OCI-LY1 (cell line): ENCODE data around the gene SH3RF3.

Experiments
- H2AFZ ChIP-seq: fragments of 200-600 bp; sonication (generic), shearing (Covaris generic); 2 replicates; pipeline ENCODE4 v1.6.0; 2014; ENCODE audit warnings: antibody characterized with exemption, mild to moderate bottlenecking, low read length
- H3F3A ChIP-seq: fragments of 200-600 bp; sonication (generic), shearing (Covaris generic); 2 replicates; pipeline ENCODE4 v1.6.0; 2014; ENCODE audit warnings: mild to moderate bottlenecking, antibody characterized with exemption, low read length, moderate library complexity; ENCODE audit not compliant: insufficient read depth
- H3K27ac ChIP-seq: fragments of 200-600 bp; sonication (generic); 2 replicates; pipeline ENCODE4 v1.5.1; 2014; ENCODE audit warnings: low read length, mixed run types, mild to moderate bottlenecking, low read depth; ENCODE audit not compliant: poor library complexity, severe bottlenecking
- H3K27me3 ChIP-seq: fragments of 200-600 bp; sonication (generic); 2 replicates; pipeline ENCODE4 v1.6.0; 2014; ENCODE audit warnings: antibody characterized with exemption, mild to moderate bottlenecking, low read length, moderate library complexity; ENCODE audit not compliant: insufficient read depth
- H3K36me3 ChIP-seq: fragments of 200-600 bp; sonication (generic); 2 replicates; pipeline ENCODE4 v1.6.1; 2014; ENCODE audit warnings: mild to moderate bottlenecking, antibody characterized with exemption, low read length, moderate library complexity, mixed read lengths; ENCODE audit not compliant: insufficient read depth
- H3K4me1 ChIP-seq: fragments of 200-600 bp; sonication (generic); 2 replicates; pipeline ENCODE4 v1.5.1; 2014; ENCODE audit warnings: mild to moderate bottlenecking, low read length, moderate library complexity; ENCODE audit not compliant: insufficient read depth, severe bottlenecking
- H3K4me2 ChIP-seq: fragments of 200-600 bp; sonication (generic), shearing (Covaris generic); 2 replicates; pipeline ENCODE4 v1.6.1; 2014; ENCODE audit warnings: low read length
- H3K4me3 ChIP-seq: fragments of 200-600 bp; sonication (generic); 2 replicates; pipeline ENCODE4 v1.5.1; 2014; ENCODE audit warnings: low read length, low read depth, mild to moderate bottlenecking, mixed read lengths; ENCODE audit not compliant: poor library complexity, severe bottlenecking
- H3K79me2 ChIP-seq: fragments of 200-600 bp; shearing (Covaris generic); 2 replicates; pipeline ENCODE4 v1.6.1; 2016; ENCODE audit warnings: mixed run types, low read length, mixed read lengths; ENCODE audit not compliant: insufficient read depth
- H3K9ac ChIP-seq: fragments of 200-600 bp; sonication (generic), shearing (Covaris generic); 2 replicates; pipeline ENCODE4 v1.6.1; 2014; ENCODE audit warnings: mild to moderate bottlenecking, low read length, mixed read lengths
- H3K9me2 ChIP-seq: fragments of 200-600 bp; sonication (generic), shearing (Covaris generic); 2 replicates; pipeline ENCODE4 v1.6.1; 2014; ENCODE audit warnings: low read depth, mild to moderate bottlenecking, low read length, mixed read lengths
- H3K9me3 ChIP-seq: fragments of 200-600 bp; shearing (Covaris generic); 2 replicates; pipeline ENCODE4 v1.6.1; 2014; ENCODE audit warnings: low read length, mixed read lengths
- H4K20me1 ChIP-seq: fragments of 200-600 bp; sonication (generic), shearing (Covaris generic); 2 replicates; pipeline ENCODE4 v1.6.0; 2016; ENCODE audit warnings: mild to moderate bottlenecking, low read length; ENCODE audit not compliant: insufficient read depth
- EZH2 ChIP-seq: fragments of 200-600 bp; sonication (generic), shearing (Covaris generic); IDR thresholded peaks from 2 replicates; pipeline ENCODE4 v1.8.0; 2017; ENCODE audit warnings: borderline replicate concordance, mixed run types, mild to moderate bottlenecking, antibody characterized with exemption, low read length, moderate library complexity, mixed read lengths
- TF ChIP-seq, protein P1 (sequence below): fragments of 200-600 bp; sonication (generic), shearing (Covaris generic); IDR thresholded peaks from 2 replicates; pipeline ENCODE4 v1.5.1; 2017; ENCODE audit warnings: mild to moderate bottlenecking, antibody characterized with exemption, low read length, moderate library complexity, mixed read lengths

Gene SH3RF3

DNA sequence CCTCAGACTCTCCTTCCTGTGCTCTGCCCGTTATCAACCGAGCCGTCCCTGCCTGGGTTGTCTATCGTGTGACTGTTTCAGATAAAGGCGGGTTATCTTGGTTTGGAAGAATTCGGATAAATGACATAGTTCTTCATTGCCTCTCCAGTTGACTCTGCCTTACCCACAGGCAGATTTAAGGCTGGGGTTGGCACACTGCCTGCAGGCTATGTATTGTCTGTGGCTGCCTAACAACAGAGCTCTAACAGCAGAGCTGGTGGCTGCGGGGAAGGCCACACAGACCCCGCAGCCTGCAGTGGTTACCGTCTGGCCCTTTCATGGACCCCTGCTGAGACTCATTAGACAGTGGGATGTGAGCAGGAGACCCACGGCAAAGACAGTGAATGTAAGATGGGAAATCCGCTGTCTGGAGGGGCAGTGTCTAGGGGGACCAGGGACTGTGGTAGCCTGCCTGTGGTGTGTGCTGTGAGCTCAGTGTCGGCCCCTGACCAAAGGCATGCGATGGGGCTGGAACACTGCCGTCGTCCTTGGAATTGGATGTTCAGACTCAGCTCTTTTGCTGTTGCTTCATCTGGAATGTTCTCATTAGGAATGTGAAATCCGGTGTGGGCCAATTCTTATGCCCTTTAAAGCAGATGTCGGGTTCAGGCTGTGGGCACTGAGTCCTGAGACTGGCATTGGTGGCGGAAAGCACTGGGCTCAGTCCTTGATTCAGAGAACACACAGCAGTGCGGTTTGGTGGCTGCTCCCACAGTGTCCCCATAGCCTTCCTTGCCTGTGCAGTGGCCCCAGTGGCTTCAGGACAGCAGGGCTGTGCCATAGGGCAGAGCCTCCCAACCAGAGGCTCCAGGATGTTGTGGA is 44.5 kb downstream of the SH3RF3 start:
- H3F3A ChIP-seq, result no peaks in the 10 kb centered on the region
- H3K27me3 ChIP-seq, result no peaks in the 10 kb centered on the region
- no peaks in the 10 kb centered on the region for H3K79me2 ChIP-seq
- no peak overlapping the region for H3K4me2 ChIP-seq
- H2AFZ ChIP-seq, result no peak overlapping the region
- H3K9me3 ChIP-seq, result no peaks in the 10 kb centered on the region
- H3K27ac ChIP-seq, result no peak overlapping the region
- TF ChIP-seq, protein P1, sequence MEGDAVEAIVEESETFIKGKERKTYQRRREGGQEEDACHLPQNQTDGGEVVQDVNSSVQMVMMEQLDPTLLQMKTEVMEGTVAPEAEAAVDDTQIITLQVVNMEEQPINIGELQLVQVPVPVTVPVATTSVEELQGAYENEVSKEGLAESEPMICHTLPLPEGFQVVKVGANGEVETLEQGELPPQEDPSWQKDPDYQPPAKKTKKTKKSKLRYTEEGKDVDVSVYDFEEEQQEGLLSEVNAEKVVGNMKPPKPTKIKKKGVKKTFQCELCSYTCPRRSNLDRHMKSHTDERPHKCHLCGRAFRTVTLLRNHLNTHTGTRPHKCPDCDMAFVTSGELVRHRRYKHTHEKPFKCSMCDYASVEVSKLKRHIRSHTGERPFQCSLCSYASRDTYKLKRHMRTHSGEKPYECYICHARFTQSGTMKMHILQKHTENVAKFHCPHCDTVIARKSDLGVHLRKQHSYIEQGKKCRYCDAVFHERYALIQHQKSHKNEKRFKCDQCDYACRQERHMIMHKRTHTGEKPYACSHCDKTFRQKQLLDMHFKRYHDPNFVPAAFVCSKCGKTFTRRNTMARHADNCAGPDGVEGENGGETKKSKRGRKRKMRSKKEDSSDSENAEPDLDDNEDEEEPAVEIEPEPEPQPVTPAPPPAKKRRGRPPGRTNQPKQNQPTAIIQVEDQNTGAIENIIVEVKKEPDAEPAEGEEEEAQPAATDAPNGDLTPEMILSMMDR, result no peak
- no peak for TF ChIP-seq EZH2
- no peaks in the 10 kb centered on the region for H3K36me3 ChIP-seq
- H4K20me1 ChIP-seq, result no peaks in the 10 kb centered on the region
- no peak overlapping the region for H3K4me3 ChIP-seq
- no peaks in the 10 kb centered on the region for H3K4me1 ChIP-seq
- H3K9me2 ChIP-seq, result no peaks in the 10 kb centered on the region
- H3K9ac ChIP-seq, result no peak overlapping the region

DNA sequence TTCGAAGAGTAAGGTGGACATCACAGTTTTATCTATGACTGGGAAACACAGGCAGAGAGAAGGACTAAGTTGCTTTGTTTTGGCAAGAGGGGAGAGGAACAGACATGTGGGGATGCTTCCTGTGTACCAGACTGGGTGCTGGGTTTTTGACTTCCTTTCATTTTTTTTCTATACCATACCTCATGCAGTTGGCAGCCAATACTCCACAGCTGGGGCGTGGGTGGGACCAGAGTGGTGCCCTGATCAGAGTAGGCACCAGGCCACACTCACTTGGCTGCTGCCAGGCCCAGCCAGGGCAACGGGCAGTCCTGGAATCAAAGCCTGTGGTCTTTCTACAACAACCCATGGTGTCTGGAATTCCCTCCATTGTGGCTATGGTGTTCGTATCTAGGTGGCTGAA is 45.2 kb downstream of the SH3RF3 start:
- no peak overlapping the region for H3K27ac ChIP-seq
- H3K4me1 ChIP-seq, result no peaks in the 10 kb centered on the region
- H2AFZ ChIP-seq, result no peak overlapping the region
- no peaks in the 10 kb centered on the region for H3K9me2 ChIP-seq
- H3K36me3 ChIP-seq, result no peaks in the 10 kb centered on the region
- H3K4me2 ChIP-seq, result no peak overlapping the region
- H3K79me2 ChIP-seq, result no peaks in the 10 kb centered on the region
- TF ChIP-seq, protein P1, result no peak
- no peak for TF ChIP-seq EZH2
- H3K27me3 ChIP-seq, result no peaks in the 10 kb centered on the region
- no peaks in the 10 kb centered on the region for H3K9me3 ChIP-seq
- H4K20me1 ChIP-seq, result no peaks in the 10 kb centered on the region
- H3K9ac ChIP-seq, result no peak overlapping the region
- no peaks in the 10 kb centered on the region for H3F3A ChIP-seq
- no peak overlapping the region for H3K4me3 ChIP-seq

DNA sequence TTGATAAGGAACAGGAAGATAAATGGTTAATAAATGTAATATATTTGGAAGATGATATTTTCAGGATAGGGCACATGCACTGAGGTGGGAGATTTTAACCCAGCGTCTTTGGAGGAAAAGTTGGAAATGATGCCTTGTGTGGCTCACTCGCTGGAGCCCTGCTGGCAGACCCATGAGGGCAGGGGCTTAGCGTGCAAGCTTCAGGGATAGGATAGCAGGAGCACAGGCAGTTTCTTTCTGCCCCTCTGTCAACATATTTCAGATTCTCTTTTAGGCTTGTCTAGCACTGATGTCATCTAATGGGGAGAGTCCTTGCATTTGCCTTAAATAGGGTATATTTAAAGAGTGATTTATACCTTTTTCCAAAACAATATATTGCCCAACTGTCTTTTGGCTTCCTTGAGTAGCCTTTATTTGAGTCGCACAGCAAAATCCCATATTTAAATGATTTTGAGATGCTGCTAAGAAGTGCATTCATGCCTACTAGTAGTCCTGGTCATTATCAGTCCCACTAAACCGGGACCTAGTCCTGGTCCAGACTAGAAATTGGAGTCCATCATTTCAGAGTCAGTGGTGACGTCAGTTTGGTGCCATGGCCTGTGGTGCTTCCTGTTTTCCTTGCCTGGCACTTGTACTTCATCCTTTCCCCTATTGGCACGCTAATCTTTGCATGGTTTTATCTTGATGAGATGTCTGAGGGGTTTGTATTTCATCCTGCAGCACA is 45.8 kb downstream of the SH3RF3 start:
- Histone ChIP-seq H3K9me3 (no peaks in the 10 kb centered on the region), H3K79me2 (no peaks in the 10 kb centered on the region), H3K36me3 (no peaks in the 10 kb centered on the region), H3K27me3 (no peaks in the 10 kb centered on the region), H3F3A (no peaks in the 10 kb centered on the region), H2AFZ (no peak overlapping the region), H3K4me1 (no peaks in the 10 kb centered on the region), H3K9me2 (no peaks in the 10 kb centered on the region), H3K9ac (no peak overlapping the region), H3K27ac (no peak overlapping the region), H3K4me2 (no peak overlapping the region), H3K4me3 (no peak overlapping the region), H4K20me1 (no peaks in the 10 kb centered on the region)
- TF ChIP-seq, protein P1, result no peak
- no peak for TF ChIP-seq EZH2
